T-helper 1 cell (primary cell): Measurements from ENCODE around the gene KNOP1.

Source experiments
- DNase-seq, 5 donors: peaks; one replicate each; pipeline ENCODE4 v3.0.0-alpha.2; 2012 to 2020

Gene KNOP1

DNA sequence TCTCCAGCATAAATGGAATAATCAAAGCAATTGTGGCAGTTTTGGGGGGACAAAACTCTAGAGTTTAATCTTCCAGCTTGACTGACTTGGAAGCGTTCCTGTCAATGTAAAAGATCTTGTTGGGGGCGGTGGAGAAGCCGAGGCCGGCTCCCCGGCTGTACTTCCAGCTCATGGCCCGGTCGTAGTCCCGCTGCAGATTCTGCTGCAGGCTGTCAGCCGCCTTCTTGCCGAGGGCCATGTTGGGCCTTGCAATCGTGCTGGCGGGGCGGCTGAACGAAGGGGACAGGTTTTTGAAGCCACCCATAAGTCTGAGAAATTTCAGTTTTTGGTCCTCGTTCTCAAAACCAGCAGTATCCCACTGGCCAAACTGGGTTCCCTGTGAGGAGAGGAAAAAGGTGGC is 11.2 kb downstream of the KNOP1 start:
- DNase-seq = no peak

DNA sequence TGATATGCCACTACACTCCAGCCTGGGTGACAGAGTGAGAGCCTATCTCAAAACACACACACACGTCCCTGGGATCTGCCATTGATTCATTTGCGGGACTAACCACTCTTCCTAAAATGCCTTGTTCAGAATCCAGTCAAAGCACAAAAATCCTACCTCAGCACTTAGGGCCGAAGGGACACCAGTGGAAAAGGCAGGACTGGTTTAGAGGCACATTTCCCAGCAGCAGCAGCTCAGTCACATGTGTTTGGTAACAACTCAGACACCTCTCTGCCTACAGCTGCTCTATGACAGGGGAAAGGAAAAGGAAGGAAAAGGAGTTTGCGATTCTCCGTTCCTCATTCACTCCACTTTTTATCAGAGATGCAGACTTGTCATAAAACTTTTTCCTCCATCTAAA is 12.2 kb downstream of the KNOP1 start:
- DNase-seq = no peak

GRCh38 chr16:19705146-19705501 is 12.9 kb downstream of the KNOP1 start:
- no peak for DNase-seq

GRCh38 chr16:19704321-19705145 is 13.5 kb downstream of the KNOP1 start:
- no peak for DNase-seq

DNA sequence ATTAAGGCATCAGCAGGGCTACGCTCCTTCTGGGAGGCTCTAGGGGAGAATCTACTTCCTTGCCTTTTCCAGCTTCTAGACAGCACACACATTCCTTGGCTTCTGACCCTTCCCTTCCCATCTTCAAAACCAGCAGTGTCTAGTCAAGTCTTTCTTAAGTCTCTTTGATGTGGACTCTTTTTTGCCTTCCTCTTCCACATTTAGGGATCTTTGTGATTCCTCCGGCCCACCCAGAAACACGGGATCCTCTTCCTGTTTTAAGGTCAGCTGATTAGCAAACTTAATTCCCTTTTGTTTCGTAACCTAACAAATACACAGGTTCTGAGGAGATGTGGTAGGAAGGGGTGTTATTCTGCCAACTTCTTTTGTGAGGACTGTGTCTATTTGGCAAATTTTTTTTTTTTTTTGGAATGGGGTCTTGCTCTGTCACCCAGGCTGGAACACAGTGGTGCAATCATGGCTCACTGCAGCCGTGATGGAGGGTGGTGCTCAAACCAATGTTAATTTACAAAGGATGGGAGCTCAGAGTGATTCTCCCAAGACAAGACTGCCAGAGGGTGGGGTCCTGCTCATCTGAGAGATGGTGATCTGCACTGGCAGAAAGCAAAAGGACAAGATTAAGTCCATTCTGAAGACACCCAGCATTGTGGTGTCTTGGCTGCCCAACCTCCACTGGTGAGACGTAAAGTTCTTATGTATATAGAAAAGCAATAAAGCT is 14.7 kb downstream of the KNOP1 start:
- DNase-seq = no peak

- DNase-seq = no peak
Measured at GRCh38 chr16:19701091-19701490, 16.9 kb downstream of the KNOP1 start.

DNA sequence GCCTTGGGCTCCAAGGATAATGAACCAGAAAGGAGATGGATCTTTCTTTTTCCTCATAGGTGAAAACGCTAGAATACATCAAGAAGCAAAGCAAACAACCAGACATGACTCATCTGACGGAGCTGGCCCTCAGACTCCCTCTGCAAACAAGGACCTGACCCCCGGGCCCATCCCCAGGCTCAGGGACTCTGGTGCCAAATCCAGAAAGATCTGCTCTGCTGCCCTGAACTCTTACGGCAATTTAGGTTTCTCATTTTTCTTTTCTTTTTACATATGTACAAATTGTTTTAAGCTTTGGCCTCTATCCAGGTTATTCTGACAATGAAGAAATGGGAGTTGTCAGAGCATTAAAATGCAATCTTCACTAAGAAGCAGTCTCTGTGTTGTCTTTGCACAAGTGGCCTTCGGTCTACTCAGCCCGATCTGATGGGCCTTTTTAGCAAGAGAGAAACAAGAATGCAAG is 17.7 kb downstream of the KNOP1 start:
- no peak for DNase-seq

DNA sequence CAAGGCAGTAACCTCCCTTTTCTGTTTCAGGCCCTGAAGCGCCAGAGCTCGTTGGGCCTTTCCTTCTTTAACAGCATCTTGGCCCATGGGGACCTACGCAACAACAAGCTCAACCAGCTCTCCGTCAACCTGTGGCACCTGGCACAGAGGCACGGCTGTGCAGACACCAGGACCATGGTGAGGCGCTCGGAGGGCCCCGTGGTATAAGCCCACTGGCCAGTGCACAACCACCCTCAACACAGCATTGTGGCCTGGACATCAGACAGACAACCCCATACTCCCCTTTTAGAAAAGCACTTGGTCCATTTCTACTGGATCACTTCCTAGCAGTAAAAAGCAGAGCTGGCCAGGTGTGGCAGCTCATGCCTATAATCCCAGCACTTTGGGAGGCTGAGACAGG is 18.6 kb downstream of the KNOP1 start:
- no peak for DNase-seq

DNA sequence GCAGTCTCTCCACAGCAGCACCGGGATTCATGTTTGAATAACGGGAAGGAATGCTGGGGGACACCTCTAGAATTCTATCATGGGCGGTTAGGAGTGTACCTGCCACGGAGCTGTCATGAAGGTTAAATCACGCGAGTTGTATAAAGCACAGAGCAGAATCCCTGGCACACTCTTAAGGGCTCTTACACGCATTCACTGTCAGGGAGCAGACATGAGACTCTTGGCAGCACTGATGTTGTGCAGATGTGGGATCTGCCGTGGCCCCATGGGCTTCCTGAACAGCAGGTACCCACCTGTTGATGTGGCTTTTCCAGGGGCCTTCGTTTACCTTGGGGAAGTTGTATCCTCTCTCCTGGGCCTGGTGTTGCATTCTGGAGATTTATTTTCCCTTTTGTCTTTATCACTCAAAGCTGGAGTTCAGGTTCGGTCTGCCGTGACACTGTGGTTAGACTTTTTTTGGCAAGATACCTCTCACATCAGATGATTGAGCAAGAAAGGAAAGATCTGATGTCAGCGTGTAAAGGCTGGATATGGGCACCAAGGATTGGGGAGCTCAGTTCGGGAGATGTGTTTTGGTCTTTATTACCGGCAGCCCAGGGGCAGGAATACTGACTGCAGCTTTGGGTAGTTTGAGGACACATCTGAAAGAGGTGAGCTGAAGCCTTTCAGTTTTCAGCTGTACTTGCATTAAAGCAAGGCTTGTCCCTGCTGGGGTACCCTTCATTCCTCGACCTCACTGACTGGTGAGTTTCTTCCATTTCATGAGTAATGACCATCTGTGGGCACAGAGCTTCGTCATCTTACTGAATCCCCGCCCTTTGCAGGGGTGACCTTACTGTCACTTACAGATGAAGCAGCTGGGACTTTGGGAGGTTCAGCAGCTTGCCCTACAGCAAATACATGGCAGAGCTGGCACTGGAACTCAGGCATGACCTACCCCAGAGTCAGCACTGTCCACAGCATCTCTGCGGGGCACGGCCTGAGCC is 19.3 kb downstream of the KNOP1 start:
- DNase-seq = no peak

GRCh38 chr16:19697756-19698318 is 20.2 kb downstream of the KNOP1 start:
- DNase-seq = no peak

DNA sequence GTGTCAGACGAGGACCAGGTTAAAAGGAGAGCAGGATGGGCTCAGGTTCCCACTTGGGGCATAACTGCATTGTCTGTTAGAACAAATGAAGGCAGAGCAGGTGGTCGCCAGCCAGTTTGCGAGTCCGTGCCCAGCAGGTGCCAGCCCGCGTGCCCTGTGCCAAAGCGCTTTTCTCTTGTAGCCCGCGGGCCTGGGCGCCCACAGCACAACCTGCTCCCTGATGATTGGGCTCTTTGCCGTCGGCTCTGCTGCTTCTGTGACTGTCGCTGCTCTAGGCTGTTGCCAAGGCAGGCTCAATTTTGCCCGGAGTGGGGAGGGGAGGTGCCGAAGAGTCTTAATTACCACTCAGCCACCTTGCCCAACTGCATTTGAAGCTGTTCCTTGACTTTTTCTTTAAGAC is 21.1 kb downstream of the KNOP1 start:
- no peak for DNase-seq

DNA sequence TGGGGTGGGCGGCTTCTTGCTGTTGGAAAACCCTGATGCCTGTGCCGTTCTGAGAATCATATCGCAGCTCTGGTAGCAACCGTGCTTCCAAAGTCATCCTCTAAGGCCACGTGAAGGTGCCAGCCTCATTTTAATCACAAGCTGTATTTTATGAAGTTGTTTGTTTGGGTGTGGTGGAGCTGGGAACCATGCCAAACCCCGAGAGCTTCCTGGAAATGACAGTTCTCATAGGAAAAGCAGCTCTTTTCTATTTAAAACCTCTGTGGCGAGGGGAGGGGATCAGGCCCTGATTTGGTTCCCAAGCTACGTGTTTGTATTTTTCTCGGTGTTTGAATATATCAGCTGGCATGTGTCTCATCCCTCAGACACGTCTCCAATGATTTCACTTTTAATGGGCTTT is 21.7 kb downstream of the KNOP1 start:
- peak in 4 of 5 donors; percentile 16 to 59 (median 27) for DNase-seq

GRCh38 chr16:19694989-19695388 is 23.0 kb downstream of the KNOP1 start:
- DNase-seq = no peak

DNA sequence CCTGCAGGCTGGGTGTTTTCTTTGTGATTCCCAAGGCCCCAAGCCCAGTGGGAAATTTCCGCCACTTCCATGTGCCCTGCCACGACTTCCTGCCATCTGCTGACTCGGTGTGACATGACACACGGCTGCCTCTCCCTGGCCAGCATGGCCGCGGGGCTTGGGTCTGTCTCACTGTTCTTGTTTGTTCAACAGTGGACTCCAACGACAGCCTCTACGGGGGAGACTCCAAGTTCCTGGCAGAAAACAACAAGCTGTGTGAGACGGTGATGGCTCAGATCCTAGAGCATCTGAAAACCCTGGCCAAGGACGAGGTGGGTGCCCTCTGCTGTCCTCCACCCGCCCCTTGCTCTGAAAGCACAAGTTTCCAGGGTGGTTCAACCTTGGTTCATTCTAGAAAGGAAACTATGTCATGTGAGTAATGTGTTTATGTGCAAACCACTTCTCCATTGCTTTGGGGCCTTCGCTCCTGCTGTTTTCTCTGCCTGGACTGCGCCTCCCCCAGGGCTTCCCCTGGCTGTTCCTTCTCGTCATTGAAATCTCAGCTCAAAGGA is 26.8 kb downstream of the KNOP1 start:
- DNase-seq = no peak

- no peak for DNase-seq
Measured at GRCh38 chr16:19690196-19690595, 27.8 kb downstream of the KNOP1 start.

GRCh38 chr16:19689342-19689741 is 28.7 kb downstream of the KNOP1 start:
- no peak for DNase-seq

DNA sequence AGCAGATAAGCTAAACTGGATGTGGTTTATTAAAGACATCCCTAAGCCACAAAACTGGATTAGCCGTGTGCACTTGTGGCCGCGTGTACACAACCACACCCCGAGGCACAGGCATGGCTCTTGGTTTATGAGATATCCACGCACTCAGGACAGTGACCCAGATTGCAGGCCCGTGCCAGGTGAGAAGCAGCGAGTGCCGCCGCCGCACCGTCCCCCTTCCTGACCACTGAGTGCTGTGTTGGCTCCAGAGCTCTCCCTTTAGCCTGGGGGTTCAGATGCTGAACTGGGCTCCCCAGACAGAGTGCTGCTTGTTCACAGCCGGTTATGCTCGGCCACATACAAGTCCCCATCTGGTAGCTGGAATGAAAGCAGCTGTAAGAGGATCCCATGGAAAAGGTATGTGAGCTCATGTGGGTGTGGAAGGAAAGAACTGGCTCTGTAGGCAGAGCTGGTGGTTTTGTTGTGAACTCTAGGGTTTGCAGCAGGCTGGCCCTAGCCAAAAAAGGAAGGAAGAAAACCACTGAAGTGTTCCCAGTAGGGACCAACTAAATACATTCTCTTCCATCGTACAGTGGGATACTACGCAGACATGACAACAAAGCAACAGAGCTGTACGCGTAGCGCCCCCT is 29.5 kb downstream of the KNOP1 start:
- DNase-seq = no peak

DNA sequence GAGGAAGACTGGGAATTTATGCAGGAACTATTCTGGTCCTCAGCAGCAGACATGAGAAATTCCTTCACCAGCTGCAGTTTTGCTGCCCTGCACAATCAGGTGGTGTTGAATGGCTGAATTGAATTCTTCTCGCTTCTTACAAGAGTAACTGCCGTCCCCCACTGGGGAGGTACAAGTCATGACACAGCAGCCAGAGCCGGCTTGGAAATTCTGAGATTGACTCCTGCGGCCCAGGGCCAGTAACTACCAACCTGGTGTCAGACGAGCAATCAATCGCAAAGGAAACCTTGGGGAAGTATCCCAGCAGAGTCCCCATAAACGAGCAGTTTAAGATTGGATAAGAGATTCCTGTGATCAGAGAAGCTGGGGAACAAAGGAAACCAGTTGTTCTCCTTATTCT is 30.7 kb downstream of the KNOP1 start:
- no peak for DNase-seq

DNA sequence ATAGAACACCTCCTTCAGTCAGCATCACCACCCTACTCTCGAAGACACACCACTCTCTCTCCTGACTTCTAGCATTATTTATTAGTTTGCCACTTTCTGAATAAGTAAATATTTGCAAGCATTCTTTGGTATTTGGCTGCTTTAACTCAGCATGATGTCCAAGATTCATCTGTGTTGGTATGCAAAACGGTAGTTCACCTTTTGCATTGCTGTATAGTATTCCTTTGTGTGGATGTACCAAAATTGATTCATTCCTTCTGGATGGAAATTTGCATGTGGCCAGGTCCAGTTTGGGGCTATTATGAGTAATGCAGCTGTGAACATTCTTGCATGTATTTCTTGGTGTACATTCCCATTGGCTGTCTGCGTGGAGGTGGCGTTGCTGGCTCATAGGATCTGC is 32.9 kb downstream of the KNOP1 start:
- DNase-seq = no peak

DNA sequence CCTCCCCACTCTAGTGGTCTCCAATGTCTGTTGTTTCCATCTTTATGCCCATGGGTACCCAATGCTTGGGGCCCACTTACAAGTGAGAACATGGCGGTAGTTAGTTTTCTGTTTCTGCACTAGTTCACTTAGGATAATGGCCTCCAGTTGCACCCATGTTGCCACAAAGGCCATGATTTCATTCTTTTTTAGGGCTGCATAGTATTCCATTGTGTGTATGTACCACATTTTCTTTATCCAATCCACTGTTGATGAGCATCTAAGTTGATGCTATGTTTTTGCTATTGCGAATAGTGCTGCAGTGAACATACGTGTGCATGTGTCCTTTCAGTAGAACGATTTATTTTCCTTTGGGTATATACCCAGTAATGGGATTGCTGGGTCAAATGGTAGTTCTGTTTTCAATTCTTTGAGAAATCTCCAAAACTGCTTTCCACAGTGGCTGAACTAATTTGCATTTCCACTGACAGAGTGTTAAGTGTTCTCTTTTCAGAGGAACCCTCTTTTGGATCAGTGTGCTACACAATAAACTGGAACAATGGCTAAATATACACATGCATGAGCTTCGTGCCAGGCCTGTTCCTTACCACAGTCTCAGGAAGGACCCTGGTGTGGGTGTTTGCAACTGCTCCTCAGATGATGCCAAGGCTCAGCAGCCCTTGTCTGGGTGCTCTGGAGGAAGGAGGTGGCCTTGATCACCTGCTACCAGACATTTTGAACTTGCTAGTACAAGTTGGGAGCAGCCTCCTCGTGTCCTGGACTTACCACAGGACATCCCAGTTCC is 34.4 kb downstream of the KNOP1 start:
- DNase-seq = no peak

DNA sequence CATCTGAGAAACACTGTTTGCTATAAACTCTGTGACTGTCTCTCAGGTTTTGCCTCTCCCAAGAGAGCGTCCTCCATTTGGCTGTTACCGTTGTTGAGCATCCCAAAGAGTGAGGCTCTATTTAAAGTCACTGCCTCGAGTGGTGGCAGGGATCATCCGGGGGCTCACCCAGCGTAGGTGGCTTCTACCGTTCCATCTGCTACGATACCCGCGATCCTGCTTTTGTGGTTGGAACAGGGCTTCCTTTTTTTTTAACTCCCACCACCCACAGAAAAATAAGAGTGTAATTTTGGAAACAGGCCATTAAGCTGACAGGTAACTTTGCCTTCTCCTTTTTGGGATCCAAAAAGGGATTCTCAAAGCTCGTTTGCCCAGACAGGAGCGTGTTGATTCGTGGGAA is 36.4 kb downstream of the KNOP1 start:
- DNase-seq = no peak
